Measurements from ENCODE around the gene PHF1.
"Not testable (repeated sequence)": the region's sequence is repeated elsewhere in the genome, so short reads cannot be mapped to it uniquely, and the experiment has no call there.

Gene PHF1

DNA sequence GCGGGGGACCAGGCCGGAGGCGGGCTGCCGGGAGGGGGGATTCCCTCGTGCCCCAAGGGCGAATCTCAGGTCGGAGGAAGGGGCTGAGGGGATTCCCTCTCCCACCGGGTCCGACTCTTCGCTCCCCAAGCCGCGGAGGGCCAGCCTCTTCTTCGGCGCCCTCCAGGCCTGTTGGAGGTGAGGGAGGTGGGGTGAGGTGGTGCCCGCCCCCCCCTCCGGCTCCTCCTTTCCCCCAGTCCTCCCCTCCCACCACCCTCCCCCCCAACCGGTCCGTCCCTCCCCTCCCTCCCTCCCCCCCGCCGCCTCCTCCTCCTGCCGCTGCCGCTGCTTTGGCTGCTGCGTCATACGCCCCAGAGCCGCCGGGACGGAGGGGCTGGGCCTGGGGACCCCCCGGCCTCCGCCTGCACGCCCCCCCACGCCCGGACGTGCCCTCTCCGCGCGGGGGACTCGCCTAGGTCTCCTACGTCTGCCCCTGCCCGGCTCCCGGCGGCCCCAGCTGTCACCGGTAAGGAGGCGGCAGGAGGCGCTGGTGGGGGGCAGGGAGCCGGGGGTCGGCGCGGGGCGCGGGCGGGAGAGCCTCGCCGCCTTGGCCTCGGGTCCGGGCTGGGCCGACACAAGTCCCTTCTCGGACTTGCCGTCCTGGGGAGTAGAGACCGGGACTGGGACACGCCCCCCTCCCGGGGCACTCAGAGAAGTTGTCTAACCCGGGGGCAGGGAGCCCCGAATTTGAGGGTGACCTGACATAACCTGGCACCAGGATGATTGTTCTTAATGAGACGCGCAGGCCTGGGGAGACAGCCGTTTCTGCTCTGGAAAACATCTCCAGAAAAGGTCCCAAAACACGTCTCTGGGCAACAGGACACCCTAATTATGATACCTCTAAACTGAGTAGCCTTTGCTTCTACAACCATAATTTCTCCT lies at the start of gene PHF1:
TSS of gene PHF1 (plus strand) at position 304 of the 921 bp plus-strand sequence. CDS start 1,250 bp downstream, outside the sequence.
- no peak for DNase-seq

DNA sequence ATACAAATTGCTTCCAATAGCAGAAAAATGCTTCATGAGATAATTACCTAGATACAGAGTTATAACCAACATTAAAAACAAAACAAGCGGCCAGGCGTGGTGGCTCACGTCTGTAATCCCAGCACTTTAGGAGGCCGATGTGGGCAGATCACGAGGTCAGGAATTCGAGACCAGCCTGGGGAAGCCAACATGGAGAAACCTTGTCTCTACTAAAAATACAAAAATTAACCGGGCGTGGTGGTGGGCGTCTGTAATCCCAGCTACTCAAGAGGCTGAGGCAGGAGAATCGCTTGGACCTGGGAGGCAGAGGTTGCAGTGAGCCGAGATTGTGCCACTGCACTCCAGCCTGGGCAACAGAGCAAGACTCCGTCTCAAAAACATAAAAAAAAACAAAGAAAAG lies 47.3 kb upstream of the PHF1 start:
- DNase-seq: not testable (repeated sequence)

DNA sequence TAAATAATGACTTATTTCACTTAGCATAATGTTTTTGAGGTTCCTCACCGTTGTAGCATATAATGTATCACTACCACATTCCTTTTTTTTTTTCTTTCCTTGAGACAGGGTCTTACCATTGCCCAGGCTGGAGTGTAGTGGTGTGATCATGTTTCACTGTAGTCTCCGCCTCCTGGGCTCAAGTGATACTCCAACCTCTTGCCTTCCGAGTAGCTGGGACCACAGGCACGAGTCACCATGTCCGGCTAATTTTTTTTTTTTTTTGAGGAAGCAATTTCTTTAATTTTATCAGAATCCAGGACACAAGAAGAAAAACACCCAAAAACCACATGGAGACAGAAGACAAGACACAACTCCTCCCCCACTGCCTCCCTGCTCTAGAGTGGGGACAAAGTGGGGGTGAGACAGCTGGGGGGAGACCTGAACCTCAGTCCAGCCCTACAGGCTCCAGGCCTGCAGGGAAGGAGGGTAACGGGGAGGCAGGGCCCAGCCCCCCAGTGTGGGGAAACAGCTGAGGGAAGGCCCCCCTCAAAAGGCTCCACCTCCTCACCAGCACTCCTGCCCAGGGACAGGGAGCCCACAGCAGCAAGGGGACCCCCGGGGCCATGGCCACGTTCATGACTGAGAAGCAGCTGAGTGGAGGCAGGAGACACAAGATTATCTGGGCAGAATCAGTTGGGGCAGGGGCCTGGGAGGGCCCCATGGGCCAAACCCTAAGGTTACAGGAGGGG lies 46.2 kb upstream of the PHF1 start:
- not testable (repeated sequence) for DNase-seq

DNA sequence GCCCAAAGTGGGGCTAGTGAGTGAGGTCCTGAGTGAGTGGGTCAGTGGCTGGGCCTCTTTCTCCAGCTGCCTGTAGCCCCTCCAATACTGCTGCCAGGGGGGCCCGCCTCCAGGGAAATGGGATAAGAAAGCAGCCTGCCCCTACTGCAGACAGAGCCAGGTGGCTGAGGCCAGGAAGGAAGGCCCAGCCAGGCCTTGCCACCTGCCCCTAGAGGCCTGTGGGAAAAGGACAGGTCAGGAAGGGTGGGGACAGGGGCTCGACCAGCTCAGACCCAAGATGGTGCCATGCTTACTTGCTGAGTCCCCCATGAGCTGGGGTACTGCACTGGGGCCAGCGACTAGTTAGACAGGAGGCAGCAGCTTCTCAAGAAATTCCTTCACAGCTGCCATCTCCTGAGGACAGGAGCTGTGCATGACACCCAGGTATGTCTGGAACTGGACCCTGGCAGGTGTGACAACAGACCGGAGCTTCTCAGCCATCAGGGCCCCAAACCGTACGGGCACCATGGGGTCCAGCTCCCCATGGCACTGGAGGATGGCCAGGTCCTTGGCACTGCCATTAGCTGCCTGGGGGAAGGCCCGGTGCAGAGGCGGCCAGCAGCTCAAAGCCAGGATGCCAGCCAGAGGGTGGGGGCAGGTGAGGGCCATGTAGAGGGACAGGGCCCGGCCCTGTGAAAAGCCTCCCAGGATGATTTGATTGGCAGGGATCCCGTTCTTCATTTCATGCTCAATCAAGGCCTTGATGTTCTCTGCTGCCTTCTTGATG lies 45.4 kb upstream of the PHF1 start:
- not testable (repeated sequence) for DNase-seq

DNA sequence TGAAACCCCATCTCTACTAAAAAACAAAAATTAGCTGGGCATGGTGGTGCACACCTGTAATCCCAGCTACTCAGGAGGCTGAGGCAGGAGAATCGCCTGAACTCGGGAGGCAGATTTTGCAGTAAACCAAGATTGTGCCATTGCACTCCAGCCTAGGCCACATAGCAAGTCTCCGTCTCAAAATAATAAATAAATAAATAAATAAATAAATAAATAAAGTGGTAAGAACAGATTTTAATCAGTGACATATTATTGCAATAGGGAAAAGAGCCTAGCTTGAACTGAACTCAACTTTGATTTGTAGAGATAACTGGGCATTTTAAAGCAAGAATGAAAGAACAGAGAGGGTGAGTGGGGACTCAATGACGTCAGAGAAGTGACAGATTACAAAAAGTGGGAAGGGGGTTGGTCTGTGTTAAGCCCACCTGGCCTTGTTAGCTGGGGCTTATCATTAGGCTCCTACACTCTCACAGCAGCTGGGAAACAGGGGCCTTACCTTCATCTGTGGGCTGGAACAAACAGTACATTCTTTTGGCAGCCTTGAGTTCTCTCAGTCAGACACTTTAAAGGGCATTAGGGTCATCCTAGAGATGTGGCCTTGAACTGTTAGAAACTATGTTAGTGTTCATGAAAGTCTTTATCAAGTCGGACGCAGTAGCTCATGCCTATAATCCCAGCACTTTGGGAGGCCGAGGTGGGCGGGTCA lies 43.7 kb upstream of the PHF1 start:
- no peak for DNase-seq

DNA sequence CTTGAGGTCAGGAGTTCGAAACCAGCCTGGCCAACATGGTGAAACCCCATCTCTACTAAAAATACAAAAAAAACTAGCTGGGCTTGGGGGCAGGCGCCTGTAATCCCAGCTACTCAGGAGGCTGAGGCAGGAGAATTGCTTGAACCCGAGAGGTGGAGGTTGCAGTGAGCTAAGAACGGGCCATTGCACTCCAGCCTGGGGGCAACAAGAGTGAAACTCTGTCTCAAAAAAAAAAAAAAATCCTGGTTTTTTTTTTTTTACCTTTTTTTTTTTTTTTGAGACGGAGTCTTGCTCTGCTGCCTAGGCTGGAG lies 43.1 kb upstream of the PHF1 start:
- DNase-seq: not testable (repeated sequence)

DNA sequence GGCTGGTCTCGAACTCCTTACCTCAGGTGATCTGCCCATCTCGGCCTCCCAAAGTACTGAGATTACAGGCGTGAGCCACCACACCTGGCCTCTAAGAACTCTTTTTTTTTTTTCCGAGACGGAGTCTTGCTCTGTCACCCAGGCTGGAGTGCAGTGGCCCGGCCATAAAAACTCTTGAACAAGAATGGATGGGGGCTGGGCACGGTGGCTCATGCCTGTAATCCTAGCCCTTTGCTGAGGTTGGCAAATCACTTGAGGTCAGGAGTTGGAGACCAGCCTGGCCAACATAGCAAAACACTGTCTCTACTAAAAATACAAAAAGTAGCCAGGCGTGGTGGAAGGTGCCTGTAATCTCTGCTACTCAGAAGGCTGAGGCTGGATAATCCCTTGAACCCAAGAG lies 38.9 kb upstream of the PHF1 start:
- not testable (repeated sequence) for DNase-seq

DNA sequence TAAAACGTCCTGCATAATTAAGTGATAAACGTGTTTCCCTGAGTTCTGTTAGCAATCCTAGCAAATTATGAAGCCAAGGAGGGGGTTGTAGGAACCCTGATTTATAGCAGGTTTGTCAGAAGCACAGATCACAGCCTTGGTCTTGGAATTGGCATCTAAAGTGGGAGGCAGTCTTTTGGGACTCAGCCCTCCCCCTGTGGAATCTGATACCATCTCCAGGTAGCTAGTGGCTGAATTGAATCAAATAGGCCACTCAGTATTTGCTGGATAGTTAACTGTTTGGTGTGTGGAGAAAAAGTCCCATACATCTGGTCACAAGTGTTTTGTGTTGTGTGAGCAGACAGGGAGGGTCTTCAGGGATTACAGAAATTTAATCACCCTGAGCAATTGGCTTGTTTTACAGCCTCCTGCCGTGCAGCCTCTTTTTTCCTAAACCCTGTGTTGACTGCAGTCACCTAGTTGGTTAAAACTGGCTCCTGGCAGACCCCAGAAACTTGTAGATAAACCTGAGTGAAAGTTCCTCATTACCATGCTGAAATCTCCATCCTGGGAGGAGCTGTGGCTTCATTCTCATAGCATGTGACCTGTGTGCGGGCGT lies 38.2 kb upstream of the PHF1 start:
- no peak for DNase-seq

DNA sequence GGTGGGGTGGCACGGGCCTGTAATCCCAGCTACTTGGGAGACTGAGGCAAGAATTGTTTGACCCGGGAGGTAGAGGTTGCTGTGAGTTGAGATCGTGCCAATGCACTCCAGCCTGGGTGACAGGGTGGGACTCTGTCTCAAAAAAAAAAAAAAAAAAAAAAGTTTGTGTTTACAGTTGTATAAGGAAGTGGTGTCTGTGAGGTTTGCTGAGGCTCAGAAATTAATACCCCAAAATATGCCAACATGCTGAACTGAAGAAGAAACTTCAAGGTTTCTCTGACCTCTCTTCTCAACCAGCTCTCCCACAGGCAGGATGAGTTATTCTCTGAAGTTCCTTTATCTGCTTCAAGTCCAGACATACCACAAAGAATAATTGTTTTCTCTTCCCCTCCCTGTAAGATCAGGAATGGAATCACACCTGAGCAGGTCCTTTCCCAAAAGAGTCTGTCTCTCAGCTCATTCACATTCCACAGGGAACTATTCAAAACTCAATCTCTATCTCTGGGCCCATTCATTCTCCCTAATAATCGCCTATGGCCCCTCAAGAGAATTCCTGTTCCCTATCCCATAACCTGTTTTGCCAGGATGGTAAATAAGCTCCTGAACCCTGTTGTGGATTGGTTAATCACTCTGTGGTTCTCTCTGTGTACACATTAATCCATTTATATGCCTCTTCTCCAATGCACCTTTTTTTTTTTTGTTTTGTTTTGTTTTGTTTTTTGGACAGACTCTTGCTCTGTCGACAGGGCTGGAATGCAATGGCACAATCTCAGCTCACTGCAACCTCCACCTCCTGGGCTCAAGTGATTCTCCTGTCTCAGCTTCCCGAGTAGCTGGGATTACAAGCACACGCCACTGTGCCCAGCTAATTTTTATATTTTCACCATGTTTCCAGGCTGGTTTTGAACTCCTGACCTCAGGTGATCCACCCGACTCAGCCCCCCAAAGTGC lies 36.6 kb upstream of the PHF1 start:
- DNase-seq: no peak

DNA sequence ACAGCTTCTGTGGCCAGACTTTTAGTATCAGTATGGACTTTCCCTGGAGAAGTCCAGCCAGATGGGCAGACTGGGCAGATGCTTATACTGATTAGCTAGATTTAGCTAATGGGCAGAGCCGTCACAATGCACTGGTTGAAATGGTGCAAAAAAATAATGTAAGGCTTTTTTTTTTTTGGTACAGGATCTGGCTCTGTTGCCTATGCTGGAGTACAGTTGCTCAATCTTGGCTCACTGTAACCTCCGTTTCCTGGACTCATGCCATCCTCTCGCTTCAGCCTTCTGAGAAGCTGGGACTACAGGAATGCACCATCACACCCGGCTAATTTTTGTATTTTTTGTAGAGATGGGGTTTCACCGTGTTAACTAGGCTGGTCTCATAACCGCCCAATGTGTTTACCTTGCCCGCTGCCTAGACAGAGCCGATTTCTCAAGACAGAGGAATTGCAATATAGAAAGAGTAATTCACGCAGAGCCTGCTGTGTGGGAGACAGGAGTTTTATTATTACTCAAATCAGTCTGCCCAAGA lies 35.6 kb upstream of the PHF1 start:
- no peak for DNase-seq

DNA sequence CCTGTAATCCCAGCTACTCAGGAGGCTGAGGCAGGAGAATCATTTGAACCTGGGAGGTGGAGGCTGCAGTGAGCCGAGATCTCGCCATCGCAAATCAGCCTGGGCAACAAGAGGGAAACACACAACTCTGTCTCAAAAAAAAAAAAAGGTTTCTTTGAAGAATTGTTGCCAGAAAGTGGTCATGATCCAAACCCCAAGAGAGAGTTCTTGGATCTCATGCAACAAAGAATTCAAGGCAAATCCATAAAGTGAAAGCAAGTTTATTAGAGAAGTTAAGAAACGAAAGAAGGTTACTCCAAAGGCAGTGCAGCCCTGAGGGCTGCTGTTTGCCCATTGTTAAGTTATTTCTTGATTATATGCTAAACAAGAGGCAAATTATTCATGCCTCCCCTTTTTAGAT lies 33.6 kb upstream of the PHF1 start:
- no peak for DNase-seq

DNA sequence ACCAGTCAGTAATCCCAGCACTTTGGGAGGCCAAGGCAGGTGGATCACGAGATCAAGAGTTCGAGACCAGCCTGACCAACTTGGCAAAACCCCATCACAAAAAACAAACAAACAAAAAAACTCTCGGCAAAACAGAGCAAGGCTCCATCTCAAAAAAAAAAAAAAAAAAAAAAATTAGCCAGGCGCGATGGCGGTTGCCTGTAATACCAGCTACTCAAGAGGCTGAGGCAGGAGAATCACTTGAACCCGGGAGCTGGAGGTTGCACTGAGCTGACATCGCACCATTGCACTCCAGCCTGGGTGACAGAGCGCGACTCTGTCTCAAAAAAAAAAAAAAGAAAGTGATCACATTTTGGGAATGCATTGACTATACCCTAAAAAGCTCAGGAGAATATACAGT lies 31.6 kb upstream of the PHF1 start:
- DNase-seq: not testable (repeated sequence)

DNA sequence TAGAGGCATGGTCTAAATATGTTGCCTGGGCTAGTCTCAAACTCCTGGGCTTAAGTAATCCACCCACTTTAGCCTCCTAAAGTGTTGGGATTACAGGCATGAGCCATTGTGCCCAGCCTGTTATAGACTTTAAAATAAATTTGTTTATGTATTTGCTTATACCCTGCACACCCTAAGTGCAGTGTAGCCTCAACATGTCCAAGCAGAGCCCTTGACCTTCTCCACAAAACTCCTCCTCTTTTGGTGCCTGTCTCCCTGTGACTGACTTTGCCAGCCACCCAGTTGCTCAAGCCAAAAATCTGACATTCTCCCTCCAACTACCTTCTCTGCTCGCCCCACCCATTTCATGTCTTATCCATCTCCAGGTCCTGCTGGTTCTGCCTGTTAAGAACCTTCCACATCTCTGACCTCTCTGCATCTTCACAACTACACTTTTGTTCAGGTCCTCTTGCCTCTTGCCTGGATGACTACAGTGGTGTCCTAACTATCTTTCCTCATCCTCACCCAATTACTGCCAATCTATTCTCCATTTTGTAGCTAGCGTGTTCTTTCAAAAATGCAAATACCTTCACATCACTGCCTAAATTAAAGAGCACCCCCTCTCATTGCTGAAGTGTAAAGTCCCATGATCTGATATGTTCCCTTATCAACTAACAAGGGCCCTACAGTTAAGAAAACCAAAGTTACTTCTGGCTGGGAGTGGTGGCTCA lies 30.4 kb upstream of the PHF1 start:
- DNase-seq: no peak

DNA sequence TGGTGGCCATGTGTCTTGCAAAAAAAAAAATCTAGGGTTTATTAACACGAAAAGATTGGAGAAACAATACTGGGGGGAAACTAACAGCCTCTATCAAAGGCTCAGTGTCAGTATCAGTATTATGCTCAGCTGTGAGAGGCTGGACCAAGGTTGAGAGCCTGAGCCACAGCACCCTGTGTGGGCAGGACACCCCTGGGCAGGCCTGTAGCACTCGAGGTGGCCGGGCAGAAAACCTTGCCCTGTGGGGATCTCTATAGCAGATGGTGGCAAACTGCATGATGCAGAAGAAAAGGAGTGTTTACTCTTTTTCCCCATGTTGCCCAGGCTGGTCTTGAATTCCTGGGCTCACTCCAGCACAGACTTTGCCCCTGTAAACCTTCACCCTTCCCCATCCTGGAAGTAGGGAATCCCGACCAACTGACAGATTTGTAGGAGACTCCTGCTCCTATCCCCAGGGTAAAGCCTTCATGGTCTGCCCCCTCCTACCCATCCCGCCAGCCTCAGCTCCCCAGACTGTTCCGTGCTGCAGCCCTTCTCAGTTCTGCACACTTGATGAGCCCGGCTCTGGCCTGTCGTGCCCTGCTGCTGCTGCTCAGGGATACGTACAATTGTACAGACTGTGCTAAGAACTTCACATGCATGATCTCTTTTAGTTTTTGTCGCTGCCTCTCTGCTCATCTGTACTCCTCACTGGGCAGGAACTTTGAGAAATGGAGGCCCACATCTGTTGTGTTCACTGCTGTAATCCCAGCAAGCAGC lies 27.2 kb upstream of the PHF1 start:
- DNase-seq: no peak

DNA sequence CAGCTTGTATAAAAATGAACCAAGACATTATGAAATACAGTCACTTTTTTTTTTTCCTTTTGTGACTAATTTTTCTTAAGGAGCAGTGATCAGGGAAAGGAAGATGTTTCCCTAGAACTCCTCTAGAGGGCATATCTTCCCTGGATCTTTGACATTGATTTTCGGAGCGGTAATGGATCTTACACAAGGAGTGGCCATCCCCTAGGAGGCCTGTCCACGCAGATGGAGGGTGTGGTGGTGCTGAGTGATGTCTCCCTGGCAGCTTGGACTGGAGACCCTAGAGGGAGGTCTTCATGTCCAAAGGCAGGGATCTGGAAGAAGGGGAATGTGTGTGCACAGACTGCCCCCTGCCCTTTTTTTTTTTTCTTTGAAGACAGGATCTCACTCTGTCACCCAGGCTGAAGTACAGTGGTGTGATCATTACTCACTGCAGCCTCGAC lies 26.2 kb upstream of the PHF1 start:
- DNase-seq: no peak

DNA sequence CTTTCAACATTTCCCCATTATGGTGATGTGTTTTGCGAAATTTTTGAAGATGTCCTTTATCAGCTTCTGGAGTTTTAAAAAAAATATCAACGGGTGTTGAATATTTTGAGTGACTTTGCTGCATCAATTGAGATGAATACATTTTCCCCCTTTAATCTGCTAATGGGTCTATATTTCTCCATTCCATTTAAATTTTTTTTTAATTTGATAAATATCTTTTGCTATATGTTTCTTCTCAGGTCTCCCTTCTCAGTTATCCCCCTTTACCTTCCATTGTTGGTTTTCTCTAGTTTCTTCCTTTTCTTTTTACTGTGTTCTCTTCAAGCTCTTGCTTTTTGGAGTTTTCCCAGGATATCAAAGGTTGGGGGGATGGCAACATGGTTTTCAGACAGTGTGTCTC lies 20.6 kb upstream of the PHF1 start:
- no peak for DNase-seq

DNA sequence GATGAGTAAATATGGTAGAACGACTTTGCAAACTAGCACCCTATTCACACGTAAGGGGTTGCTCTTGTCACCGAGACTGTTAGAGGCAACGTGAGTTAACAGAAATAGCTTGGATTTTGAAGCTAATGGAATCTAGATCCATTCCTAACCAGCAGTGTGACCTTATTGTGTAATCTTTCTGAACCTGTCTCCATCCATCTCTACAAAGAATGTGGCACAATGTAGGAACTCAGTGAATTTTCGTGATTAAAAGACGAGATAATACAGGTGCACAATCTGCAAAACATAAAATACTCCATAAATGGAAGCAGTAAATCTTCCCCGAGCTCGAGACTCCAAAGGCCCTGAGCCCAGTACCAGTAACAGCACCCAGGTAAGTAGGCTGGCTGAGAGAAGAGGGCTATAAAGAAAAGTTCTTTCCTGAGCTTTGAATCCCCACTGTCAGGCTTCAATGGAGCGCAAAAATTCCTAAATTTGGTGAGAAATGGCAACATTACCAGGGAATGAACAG lies 20.0 kb upstream of the PHF1 start:
- no peak for DNase-seq

DNA sequence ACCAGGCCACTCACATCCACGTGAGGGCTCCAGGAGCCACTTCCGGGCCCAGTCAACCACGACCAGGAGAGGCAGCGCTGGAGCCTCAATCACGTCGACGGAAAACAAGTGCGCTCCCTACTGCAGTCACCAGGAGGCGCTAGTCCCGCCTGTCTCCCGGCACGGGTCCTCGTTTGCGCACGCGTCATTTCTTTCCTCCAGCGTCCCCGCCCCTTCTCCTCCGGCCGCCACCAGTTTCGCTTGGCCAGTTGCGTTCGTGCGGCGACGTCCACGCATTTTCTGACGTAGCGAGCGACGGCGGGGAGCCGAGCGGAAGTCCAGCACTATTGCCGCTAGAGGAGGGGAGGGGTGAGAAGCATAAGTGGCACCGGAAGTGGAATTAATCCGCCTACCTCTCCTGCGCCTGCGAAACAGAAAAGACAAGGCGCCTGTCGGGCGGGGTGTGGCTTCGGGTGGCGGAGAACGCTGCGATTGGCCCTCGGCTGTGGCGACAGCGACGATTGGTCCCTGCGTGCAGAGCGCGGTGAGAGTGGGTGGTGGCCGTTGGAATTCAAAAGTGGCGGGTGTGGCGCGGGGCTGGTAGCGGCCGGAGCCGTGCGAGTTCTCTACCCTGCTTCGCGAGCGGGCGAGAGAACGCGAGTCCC lies 19.4 kb upstream of the PHF1 start, which contains the start of gene KIFC1:
TSS of gene KIFC1 (plus strand) at position 546 of the 644 bp plus-strand sequence. CDS start 163 bp downstream, outside the sequence.
- peak; percentile 99 for DNase-seq

Data from activated effector memory CD4-positive, alpha-beta T cell treated with anti-CD3 and anti-CD28 coated beads, Interleukin-2, amount 50 U/mL, for 16 hours (primary cell).